Stimulated activated naive CD8-positive, alpha-beta T cell treated with anti-CD3 and anti-CD28 coated beads, Interleukin-15, Interleukin-2, amounts not matched to agents 100 ng/mL and 50 ng/mL, for 24 hours (primary cell): ENCODE data around the gene UQCRH.

ENCODE experiments used
- H3K27ac Mint-ChIP-seq: one replicate; pipeline ENCODE4 v1.8.0; 2021; ENCODE audit warnings: mild to moderate bottlenecking, mixed read lengths
- H3K27me3 Mint-ChIP-seq: one replicate; pipeline ENCODE4 v1.8.0; 2021; ENCODE audit warnings: mixed read lengths
- H3K36me3 Mint-ChIP-seq: one replicate; pipeline ENCODE4 v1.8.0; 2021; ENCODE audit warnings: low read depth, mixed read lengths
- H3K4me1 Mint-ChIP-seq: one replicate; pipeline ENCODE4 v1.8.0; 2021; ENCODE audit warnings: low read depth, mixed read lengths
- H3K4me3 Mint-ChIP-seq: one replicate; pipeline ENCODE4 v1.8.0; 2021; ENCODE audit warnings: mild to moderate bottlenecking, mixed read lengths
- H3K9me3 Mint-ChIP-seq: one replicate; pipeline ENCODE4 v1.8.0; 2021; ENCODE audit warnings: mixed read lengths

Gene UQCRH

GRCh38 chr1:46285730-46286477 is 17.6 kb upstream of the UQCRH start:
- H3K27me3 Mint-ChIP-seq, result no peaks in the 10 kb centered on the region
- H3K4me1 Mint-ChIP-seq, result peaks cover 18% of the 10 kb centered on the region
- peaks cover 74% of the 10 kb centered on the region for H3K36me3 Mint-ChIP-seq
- H3K9me3 Mint-ChIP-seq, result no peaks in the 10 kb centered on the region
- peak overlapping the region; percentile 81 for H3K27ac Mint-ChIP-seq
- no peak overlapping the region for H3K4me3 Mint-ChIP-seq

GRCh38 chr1:46288485-46289133 is 14.9 kb upstream of the UQCRH start:
- H3K27ac Mint-ChIP-seq, result no peak overlapping the region
- H3K36me3 Mint-ChIP-seq, result peaks cover 60% of the 10 kb centered on the region

GRCh38 chr1:46289134-46289494 is 14.4 kb upstream of the UQCRH start:
- H3K4me1 Mint-ChIP-seq, result peaks cover 18% of the 10 kb centered on the region
- H3K27me3 Mint-ChIP-seq, result no peaks in the 10 kb centered on the region
- no peaks in the 10 kb centered on the region for H3K9me3 Mint-ChIP-seq
- H3K4me3 Mint-ChIP-seq, result no peak overlapping the region
- peaks cover 56% of the 10 kb centered on the region for H3K36me3 Mint-ChIP-seq
- H3K27ac Mint-ChIP-seq, result no peak overlapping the region

More at GRCh38 chr1:46288485-46289133, 14.9 kb upstream of the UQCRH start:
- no peaks in the 10 kb centered on the region for H3K27me3 Mint-ChIP-seq
- H3K4me1 Mint-ChIP-seq, result peaks cover 18% of the 10 kb centered on the region
- no peak overlapping the region for H3K4me3 Mint-ChIP-seq
- H3K9me3 Mint-ChIP-seq, result no peaks in the 10 kb centered on the region

- Mint-ChIP-seq H3K4me1 (peaks cover 18% of the 10 kb centered on the region), H3K27me3 (no peaks in the 10 kb centered on the region), H3K9me3 (no peaks in the 10 kb centered on the region), H3K36me3 (peaks cover 50% of the 10 kb centered on the region), H3K4me3 (no peak overlapping the region), H3K27ac (no peak overlapping the region)
Measured at GRCh38 chr1:46289976-46290375, 13.5 kb upstream of the UQCRH start.

- Mint-ChIP-seq H3K4me3 (no peak overlapping the region), H3K4me1 (peaks cover under 1% of the 10 kb centered on the region), H3K27ac (no peak overlapping the region), H3K36me3 (peaks cover 41% of the 10 kb centered on the region), H3K9me3 (no peaks in the 10 kb centered on the region), H3K27me3 (no peaks in the 10 kb centered on the region)
Measured at GRCh38 chr1:46295306-46295705, 8.2 kb upstream of the UQCRH start.

- H3K4me1 Mint-ChIP-seq, result peaks cover 14% of the 10 kb centered on the region
- H3K27ac Mint-ChIP-seq, result no peak overlapping the region
Measured at GRCh38 chr1:46298387-46298786, 5.1 kb upstream of the UQCRH start.

GRCh38 chr1:46300673-46301405 is 2.7 kb upstream of the UQCRH start:
- Mint-ChIP-seq H3K27me3 (no peaks in the 10 kb centered on the region), H3K27ac (peak overlapping the region; percentile 96), H3K4me1 (peaks cover 30% of the 10 kb centered on the region), H3K4me3 (peak overlapping the region; percentile 100), H3K9me3 (no peaks in the 10 kb centered on the region), H3K36me3 (peaks cover 35% of the 10 kb centered on the region)

More at GRCh38 chr1:46298387-46298786, 5.1 kb upstream of the UQCRH start:
- Mint-ChIP-seq H3K9me3 (no peaks in the 10 kb centered on the region), H3K36me3 (peaks cover 32% of the 10 kb centered on the region), H3K27me3 (no peaks in the 10 kb centered on the region), H3K4me3 (no peak overlapping the region)

GRCh38 chr1:46301406-46301807 is 2.1 kb upstream of the UQCRH start:
- no peaks in the 10 kb centered on the region for H3K27me3 Mint-ChIP-seq
- no peaks in the 10 kb centered on the region for H3K9me3 Mint-ChIP-seq
- H3K4me3 Mint-ChIP-seq, result peak overlapping the region; percentile 100
- H3K27ac Mint-ChIP-seq, result peak overlapping the region; percentile 96
- peaks cover 36% of the 10 kb centered on the region for H3K4me1 Mint-ChIP-seq
- H3K36me3 Mint-ChIP-seq, result peaks cover 36% of the 10 kb centered on the region

GRCh38 chr1:46301808-46302640 is 1.5 kb upstream of the UQCRH start:
- Mint-ChIP-seq H3K36me3 (peaks cover 33% of the 10 kb centered on the region), H3K4me3 (peak overlapping the region; percentile 100)

GRCh38 chr1:46302641-46303037 is 859 bp upstream of the UQCRH start:
- H3K27me3 Mint-ChIP-seq, result no peaks in the 10 kb centered on the region
- H3K9me3 Mint-ChIP-seq, result no peaks in the 10 kb centered on the region
- H3K4me1 Mint-ChIP-seq, result peaks cover 46% of the 10 kb centered on the region
- peaks cover 31% of the 10 kb centered on the region for H3K36me3 Mint-ChIP-seq
- H3K27ac Mint-ChIP-seq, result peak overlapping the region; percentile 96
- H3K4me3 Mint-ChIP-seq, result peak overlapping the region; percentile 100

More at GRCh38 chr1:46301808-46302640, 1.5 kb upstream of the UQCRH start:
- peaks cover 40% of the 10 kb centered on the region for H3K4me1 Mint-ChIP-seq
- H3K9me3 Mint-ChIP-seq, result no peaks in the 10 kb centered on the region
- H3K27ac Mint-ChIP-seq, result peak overlapping the region; percentile 96
- no peaks in the 10 kb centered on the region for H3K27me3 Mint-ChIP-seq

- Mint-ChIP-seq H3K4me1 (peaks cover 53% of the 10 kb centered on the region), H3K4me3 (peak overlapping the region; percentile 100), H3K27me3 (no peaks in the 10 kb centered on the region), H3K36me3 (peaks cover 37% of the 10 kb centered on the region), H3K9me3 (no peaks in the 10 kb centered on the region), H3K27ac (peak overlapping the region; percentile 96)
Measured at GRCh38 chr1:46303872-46304326, 401 bp downstream of the UQCRH start.

GRCh38 chr1:46306159-46306530 is 2.6 kb downstream of the UQCRH start:
- Mint-ChIP-seq H3K27ac (no peak overlapping the region), H3K4me3 (peak overlapping the region; percentile 28), H3K4me1 (peaks cover 43% of the 10 kb centered on the region), H3K36me3 (peaks cover 52% of the 10 kb centered on the region), H3K27me3 (no peaks in the 10 kb centered on the region), H3K9me3 (no peaks in the 10 kb centered on the region)

- H3K27ac Mint-ChIP-seq, result no peak overlapping the region
Measured at GRCh38 chr1:46309401-46310159, 6.1 kb downstream of the UQCRH start.

GRCh38 chr1:46310321-46310720 is 6.8 kb downstream of the UQCRH start:
- Mint-ChIP-seq H3K27me3 (no peaks in the 10 kb centered on the region), H3K9me3 (no peaks in the 10 kb centered on the region), H3K36me3 (peaks cover 64% of the 10 kb centered on the region), H3K4me1 (peaks cover 26% of the 10 kb centered on the region), H3K27ac (no peak overlapping the region), H3K4me3 (no peak overlapping the region)

More at GRCh38 chr1:46309401-46310159, 6.1 kb downstream of the UQCRH start:
- Mint-ChIP-seq H3K36me3 (peaks cover 62% of the 10 kb centered on the region), H3K4me1 (peaks cover 34% of the 10 kb centered on the region), H3K4me3 (no peak overlapping the region), H3K27me3 (no peaks in the 10 kb centered on the region), H3K9me3 (no peaks in the 10 kb centered on the region)
